Measurements from ENCODE around the gene PRR16.

DNA sequence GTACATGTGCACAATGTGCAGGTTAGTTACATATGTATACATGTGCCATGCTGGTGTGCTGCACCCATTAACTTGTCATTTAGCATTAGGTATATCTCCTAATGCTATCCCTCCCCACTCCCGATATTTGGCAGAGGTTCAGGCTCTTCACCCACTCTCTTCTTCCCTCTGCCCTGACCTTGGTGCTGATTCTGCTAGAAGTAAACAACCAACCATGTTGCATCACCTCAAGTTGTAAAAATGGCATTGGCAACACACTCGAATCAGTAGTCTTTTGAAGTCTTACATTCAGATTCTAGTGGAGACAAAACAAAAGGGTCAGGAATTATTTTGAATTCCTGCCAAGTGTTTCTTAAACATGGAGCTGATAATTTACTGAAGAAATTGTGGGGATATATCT lies 40.0 kb downstream of the PRR16 start:
- TF ChIP-seq, protein P1, sequence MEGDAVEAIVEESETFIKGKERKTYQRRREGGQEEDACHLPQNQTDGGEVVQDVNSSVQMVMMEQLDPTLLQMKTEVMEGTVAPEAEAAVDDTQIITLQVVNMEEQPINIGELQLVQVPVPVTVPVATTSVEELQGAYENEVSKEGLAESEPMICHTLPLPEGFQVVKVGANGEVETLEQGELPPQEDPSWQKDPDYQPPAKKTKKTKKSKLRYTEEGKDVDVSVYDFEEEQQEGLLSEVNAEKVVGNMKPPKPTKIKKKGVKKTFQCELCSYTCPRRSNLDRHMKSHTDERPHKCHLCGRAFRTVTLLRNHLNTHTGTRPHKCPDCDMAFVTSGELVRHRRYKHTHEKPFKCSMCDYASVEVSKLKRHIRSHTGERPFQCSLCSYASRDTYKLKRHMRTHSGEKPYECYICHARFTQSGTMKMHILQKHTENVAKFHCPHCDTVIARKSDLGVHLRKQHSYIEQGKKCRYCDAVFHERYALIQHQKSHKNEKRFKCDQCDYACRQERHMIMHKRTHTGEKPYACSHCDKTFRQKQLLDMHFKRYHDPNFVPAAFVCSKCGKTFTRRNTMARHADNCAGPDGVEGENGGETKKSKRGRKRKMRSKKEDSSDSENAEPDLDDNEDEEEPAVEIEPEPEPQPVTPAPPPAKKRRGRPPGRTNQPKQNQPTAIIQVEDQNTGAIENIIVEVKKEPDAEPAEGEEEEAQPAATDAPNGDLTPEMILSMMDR (conservative IDR thresholded peaks at IDR 0.05; ENCODE audit: low read depth, low read length), result no peak
- no peak for TF ChIP-seq EZH2 (IDR thresholded peaks at IDR 0.05; ENCODE audit: borderline replicate concordance, low read depth, low read length, poor library complexity, severe bottlenecking)
